Stimulated activated CD8-positive, alpha-beta memory T cell treated with anti-CD3 and anti-CD28 coated beads, Interleukin-4, amount 100 ng/mL, for 48 hours (primary cell): ENCODE measurements around the gene THTPA.
"Not testable (repeated sequence)": the region's sequence is repeated elsewhere in the genome, so short reads cannot be mapped to it uniquely, and the experiment has no call there.

Experiments
- DNase-seq: peaks from one replicate; pipeline ENCODE4 v3.0.0-alpha.2; 2020

Gene THTPA

GRCh38 chr14:23533652-23534435 is 22.2 kb upstream of the THTPA start:
- no peak for DNase-seq

- DNase-seq = no peak
Measured at GRCh38 chr14:23535943-23536342, 20.1 kb upstream of the THTPA start.

GRCh38 chr14:23536494-23536893 is 19.6 kb upstream of the THTPA start:
- DNase-seq = no peak

GRCh38 chr14:23536906-23537305 is 19.2 kb upstream of the THTPA start:
- DNase-seq = not testable (repeated sequence)

- no peak for DNase-seq
Measured at GRCh38 chr14:23537351-23538049, 18.6 kb upstream of the THTPA start.

GRCh38 chr14:23538050-23538718 is 17.9 kb upstream of the THTPA start:
- no peak for DNase-seq

- DNase-seq = no peak
Measured at GRCh38 chr14:23538785-23539184, 17.3 kb upstream of the THTPA start.

GRCh38 chr14:23539248-23540140 is 16.6 kb upstream of the THTPA start:
- no peak for DNase-seq

- no peak for DNase-seq
Measured at GRCh38 chr14:23540141-23540469, 16.0 kb upstream of the THTPA start.

GRCh38 chr14:23542261-23542660 is 13.8 kb upstream of the THTPA start:
- DNase-seq = no peak

GRCh38 chr14:23543403-23543802 is 12.7 kb upstream of the THTPA start:
- DNase-seq = no peak

- no peak for DNase-seq
Measured at GRCh38 chr14:23544511-23545447, 11.3 kb upstream of the THTPA start.

GRCh38 chr14:23545740-23546365 is 10.2 kb upstream of the THTPA start:
- no peak for DNase-seq

- no peak for DNase-seq
Measured at GRCh38 chr14:23546450-23547035, 9.5 kb upstream of the THTPA start.

GRCh38 chr14:23547924-23548323 is 8.1 kb upstream of the THTPA start:
- no peak for DNase-seq

- DNase-seq = no peak
Measured at GRCh38 chr14:23548351-23549318, 7.4 kb upstream of the THTPA start.

GRCh38 chr14:23550131-23550811 is 5.8 kb upstream of the THTPA start:
- no peak for DNase-seq

- no peak for DNase-seq
Measured at GRCh38 chr14:23550812-23551265, 5.2 kb upstream of the THTPA start.
